ENCODE measurements around the gene AMN1.
"Not testable (repeated sequence)": the region's sequence is repeated elsewhere in the genome, so short reads cannot be mapped to it uniquely, and the experiment has no call there.

Gene AMN1

GRCh38 chr12:31756977-31757420 lies 28.2 kb upstream of the AMN1 start:
- H3K4me1 ChIP-seq (ENCODE audit: control insufficient read depth in 5 of 5, insufficient read depth in 5 of 5, low read length in 5 of 5) = peaks cover 0 to 4% (median 0%) of the 10 kb centered on the region in 5 donors

GRCh38 chr12:31752450-31752849 lies 23.6 kb upstream of the AMN1 start:
- no peak overlapping the region for H3K27ac ChIP-seq (ENCODE audit: low read depth, low read length)
- H3K27me3 ChIP-seq (ENCODE audit: control insufficient read depth in 5 of 5, insufficient read depth in 4 of 5, low read length in 5 of 5) = no peaks in the 10 kb centered on the region

More at GRCh38 chr12:31756977-31757420, 28.2 kb upstream of the AMN1 start:
- no peaks in the 10 kb centered on the region for H3K27me3 ChIP-seq (ENCODE audit: control insufficient read depth in 5 of 5, insufficient read depth in 4 of 5, low read length in 5 of 5)
- no peaks in the 10 kb centered on the region for H3K9me3 ChIP-seq (ENCODE audit: control insufficient read depth in 5 of 5, low read length in 5 of 5)
- H3K36me3 ChIP-seq (ENCODE audit: control insufficient read depth in 5 of 5, insufficient read depth in 5 of 5, low read length in 5 of 5) = no peaks in the 10 kb centered on the region
- no peak overlapping the region for H3K4me3 ChIP-seq (ENCODE audit: low read depth in 1 of 5, low read length in 5 of 5)
- no peak overlapping the region for H3K27ac ChIP-seq (ENCODE audit: low read depth, low read length)
- H3K9ac ChIP-seq (ENCODE audit: low read length in 5 of 5) = no peak overlapping the region

GRCh38 chr12:31751085-31751484 lies 22.3 kb upstream of the AMN1 start:
- Histone ChIP-seq H3K27ac (ENCODE audit: low read depth, low read length) (no peak overlapping the region), H3K9me3 (ENCODE audit: control insufficient read depth in 5 of 5, low read length in 5 of 5) (peaks cover 0 to 5% (median 4%) of the 10 kb centered on the region in 5 donors), H3K36me3 (ENCODE audit: control insufficient read depth in 5 of 5, insufficient read depth in 5 of 5, low read length in 5 of 5) (no peaks in the 10 kb centered on the region), H3K4me1 (ENCODE audit: control insufficient read depth in 5 of 5, insufficient read depth in 5 of 5, low read length in 5 of 5) (peaks cover 3 to 13% (median 6%) of the 10 kb centered on the region in 5 donors), H3K4me3 (ENCODE audit: low read depth in 1 of 5, low read length in 5 of 5) (no peak overlapping the region), H3K9ac (ENCODE audit: low read length in 5 of 5) (no peak overlapping the region), H3K27me3 (ENCODE audit: control insufficient read depth in 5 of 5, insufficient read depth in 4 of 5, low read length in 5 of 5) (no peaks in the 10 kb centered on the region)

More at GRCh38 chr12:31752450-31752849, 23.6 kb upstream of the AMN1 start:
- peaks cover 0 to 5% (median 4%) of the 10 kb centered on the region in 5 donors for H3K9me3 ChIP-seq (ENCODE audit: control insufficient read depth in 5 of 5, low read length in 5 of 5)
- H3K9ac ChIP-seq (ENCODE audit: low read length in 5 of 5) = no peak overlapping the region
- no peak overlapping the region for H3K4me3 ChIP-seq (ENCODE audit: low read depth in 1 of 5, low read length in 5 of 5)
- H3K4me1 ChIP-seq (ENCODE audit: control insufficient read depth in 5 of 5, insufficient read depth in 5 of 5, low read length in 5 of 5) = peaks cover 0 to 3% (median 0%) of the 10 kb centered on the region in 5 donors
- H3K36me3 ChIP-seq (ENCODE audit: control insufficient read depth in 5 of 5, insufficient read depth in 5 of 5, low read length in 5 of 5) = no peaks in the 10 kb centered on the region

GRCh38 chr12:31750747-31751039 lies 21.9 kb upstream of the AMN1 start:
- H3K27ac ChIP-seq (ENCODE audit: low read depth, low read length) = no peak overlapping the region
- no peak overlapping the region for H3K4me3 ChIP-seq (ENCODE audit: low read depth in 1 of 5, low read length in 5 of 5)
- no peaks in the 10 kb centered on the region for H3K36me3 ChIP-seq (ENCODE audit: control insufficient read depth in 5 of 5, insufficient read depth in 5 of 5, low read length in 5 of 5)
- peaks cover 0 to 5% (median 4%) of the 10 kb centered on the region in 5 donors for H3K9me3 ChIP-seq (ENCODE audit: control insufficient read depth in 5 of 5, low read length in 5 of 5)
- peaks cover 3 to 13% (median 6%) of the 10 kb centered on the region in 5 donors for H3K4me1 ChIP-seq (ENCODE audit: control insufficient read depth in 5 of 5, insufficient read depth in 5 of 5, low read length in 5 of 5)
- no peaks in the 10 kb centered on the region for H3K27me3 ChIP-seq (ENCODE audit: control insufficient read depth in 5 of 5, insufficient read depth in 4 of 5, low read length in 5 of 5)
- no peak overlapping the region for H3K9ac ChIP-seq (ENCODE audit: low read length in 5 of 5)

GRCh38 chr12:31749024-31749704 lies 20.3 kb upstream of the AMN1 start:
- Histone ChIP-seq H3K4me1 (ENCODE audit: control insufficient read depth in 5 of 5, insufficient read depth in 5 of 5, low read length in 5 of 5) (peaks cover 3 to 13% (median 6%) of the 10 kb centered on the region in 5 donors), H3K36me3 (ENCODE audit: control insufficient read depth in 5 of 5, insufficient read depth in 5 of 5, low read length in 5 of 5) (no peaks in the 10 kb centered on the region), H3K9me3 (ENCODE audit: control insufficient read depth in 5 of 5, low read length in 5 of 5) (peaks cover 0 to 5% (median 4%) of the 10 kb centered on the region in 5 donors), H3K9ac (ENCODE audit: low read length in 5 of 5) (no peak overlapping the region), H3K27ac (ENCODE audit: low read depth, low read length) (no peak overlapping the region), H3K4me3 (ENCODE audit: low read depth in 1 of 5, low read length in 5 of 5) (peak overlapping the region in 1 of 5 donors; percentile 24), H3K27me3 (ENCODE audit: control insufficient read depth in 5 of 5, insufficient read depth in 4 of 5, low read length in 5 of 5) (no peaks in the 10 kb centered on the region)

GRCh38 chr12:31745242-31745641 lies 16.4 kb upstream of the AMN1 start:
- no peak overlapping the region for H3K4me3 ChIP-seq (ENCODE audit: low read depth in 1 of 5, low read length in 5 of 5)
- no peaks in the 10 kb centered on the region for H3K36me3 ChIP-seq (ENCODE audit: control insufficient read depth in 5 of 5, insufficient read depth in 5 of 5, low read length in 5 of 5)
- peaks cover 3 to 12% (median 6%) of the 10 kb centered on the region in 5 donors for H3K4me1 ChIP-seq (ENCODE audit: control insufficient read depth in 5 of 5, insufficient read depth in 5 of 5, low read length in 5 of 5)
- H3K9me3 ChIP-seq (ENCODE audit: control insufficient read depth in 5 of 5, low read length in 5 of 5) = peaks cover 0 to 5% (median 4%) of the 10 kb centered on the region in 5 donors
- H3K27me3 ChIP-seq (ENCODE audit: control insufficient read depth in 5 of 5, insufficient read depth in 4 of 5, low read length in 5 of 5) = no peaks in the 10 kb centered on the region
- no peak overlapping the region for H3K27ac ChIP-seq (ENCODE audit: low read depth, low read length)
- no peak overlapping the region for H3K9ac ChIP-seq (ENCODE audit: low read length in 5 of 5)

GRCh38 chr12:31744363-31744762 lies 15.5 kb upstream of the AMN1 start:
- not testable (repeated sequence) for H3K4me3 ChIP-seq (ENCODE audit: low read depth in 1 of 5, low read length in 5 of 5); H3K36me3 ChIP-seq (ENCODE audit: control insufficient read depth in 5 of 5, insufficient read depth in 5 of 5, low read length in 5 of 5); H3K9ac ChIP-seq (ENCODE audit: low read length in 5 of 5); H3K27me3 ChIP-seq (ENCODE audit: control insufficient read depth in 5 of 5, insufficient read depth in 4 of 5, low read length in 5 of 5); H3K9me3 ChIP-seq (ENCODE audit: control insufficient read depth in 5 of 5, low read length in 5 of 5); H3K27ac ChIP-seq (ENCODE audit: low read depth, low read length)
- H3K4me1 ChIP-seq (ENCODE audit: control insufficient read depth in 5 of 5, insufficient read depth in 5 of 5, low read length in 5 of 5) = peaks cover 3 to 12% (median 6%) of the 10 kb centered on the region in 5 donors

- Histone ChIP-seq H3K4me1 (ENCODE audit: control insufficient read depth in 5 of 5, insufficient read depth in 5 of 5, low read length in 5 of 5) (peaks cover 3 to 12% (median 6%) of the 10 kb centered on the region in 5 donors), H3K9me3 (ENCODE audit: control insufficient read depth in 5 of 5, low read length in 5 of 5) (no peaks in the 10 kb centered on the region), H3K27ac (ENCODE audit: low read depth, low read length) (no peak overlapping the region), H3K36me3 (ENCODE audit: control insufficient read depth in 5 of 5, insufficient read depth in 5 of 5, low read length in 5 of 5) (no peaks in the 10 kb centered on the region), H3K27me3 (ENCODE audit: control insufficient read depth in 5 of 5, insufficient read depth in 4 of 5, low read length in 5 of 5) (no peaks in the 10 kb centered on the region), H3K4me3 (ENCODE audit: low read depth in 1 of 5, low read length in 5 of 5) (no peak overlapping the region), H3K9ac (ENCODE audit: low read length in 5 of 5) (no peak overlapping the region)
These were observed 14.1 kb upstream of the AMN1 start for GRCh38 chr12:31742891-31743290.

GRCh38 chr12:31740628-31741027 lies 11.8 kb upstream of the AMN1 start:
- H3K4me3 ChIP-seq (ENCODE audit: low read depth in 1 of 5, low read length in 5 of 5) = no peak overlapping the region
- no peaks in the 10 kb centered on the region for H3K9me3 ChIP-seq (ENCODE audit: control insufficient read depth in 5 of 5, low read length in 5 of 5)
- no peak overlapping the region for H3K9ac ChIP-seq (ENCODE audit: low read length in 5 of 5)
- H3K4me1 ChIP-seq (ENCODE audit: control insufficient read depth in 5 of 5, insufficient read depth in 5 of 5, low read length in 5 of 5) = peaks cover 0 to 2% (median 0%) of the 10 kb centered on the region in 5 donors
- H3K36me3 ChIP-seq (ENCODE audit: control insufficient read depth in 5 of 5, insufficient read depth in 5 of 5, low read length in 5 of 5) = no peaks in the 10 kb centered on the region
- H3K27me3 ChIP-seq (ENCODE audit: control insufficient read depth in 5 of 5, insufficient read depth in 4 of 5, low read length in 5 of 5) = no peaks in the 10 kb centered on the region
- H3K27ac ChIP-seq (ENCODE audit: low read depth, low read length) = no peak overlapping the region

- Histone ChIP-seq H3K36me3 (ENCODE audit: control insufficient read depth in 5 of 5, insufficient read depth in 5 of 5, low read length in 5 of 5) (no peaks in the 10 kb centered on the region), H3K9ac (ENCODE audit: low read length in 5 of 5) (no peak overlapping the region), H3K27me3 (ENCODE audit: control insufficient read depth in 5 of 5, insufficient read depth in 4 of 5, low read length in 5 of 5) (no peaks in the 10 kb centered on the region), H3K27ac (ENCODE audit: low read depth, low read length) (no peak overlapping the region), H3K4me3 (ENCODE audit: low read depth in 1 of 5, low read length in 5 of 5) (no peak overlapping the region), H3K4me1 (ENCODE audit: control insufficient read depth in 5 of 5, insufficient read depth in 5 of 5, low read length in 5 of 5) (peaks cover 0 to 10% (median 0%) of the 10 kb centered on the region in 5 donors), H3K9me3 (ENCODE audit: control insufficient read depth in 5 of 5, low read length in 5 of 5) (no peaks in the 10 kb centered on the region)
These were observed 8.9 kb upstream of the AMN1 start for GRCh38 chr12:31737763-31738162.
